GM23248 (cell line): ENCODE measurements around the gene ERBB4.

ENCODE experiments used
- EZH2 ChIP-seq: fragments of 200-600 bp; sonication (generic); IDR thresholded peaks from 2 replicates; pipeline ENCODE4 v1.6.1; 2018; ENCODE audit warnings: antibody characterized with exemption, mild to moderate bottlenecking; ENCODE audit not compliant: insufficient read depth, poor library complexity, severe bottlenecking
- EZH2phosphoT487 ChIP-seq: fragments of 200-600 bp; sonication (generic); IDR thresholded peaks from 2 replicates; pipeline ENCODE4 v1.6.1; 2018; ENCODE audit warnings: antibody characterized with exemption, moderate library complexity, mild to moderate bottlenecking, low read depth; ENCODE audit not compliant: insufficient read depth

- TF ChIP-seq EZH2 (no peak), EZH2phosphoT487 (no peak)
Measured at GRCh38 chr2:212520340-212520739, 18.3 kb downstream of the ERBB4 start.
